WTC11 (cell line): ENCODE measurements around the gene FGF18. TPM values are rescaled to one million over a fixed set of nuclear protein-coding genes. Genes with fewer than 3 reads are reported as not detected.
A peak's percentile ranks its signal among the peaks of the same experiment; 100 is the strongest.
"Not testable (repeated sequence)": the region's sequence is repeated elsewhere in the genome, so short reads cannot be mapped to it uniquely, and the experiment has no call there.

Experiments
- ATAC-seq: fragments of 200-7000 bp; cut with Tn5 transposase; 2 replicates; pipeline ENCODE4 v1.10.0; 2021; ENCODE audit warnings: mild to moderate bottlenecking, moderate library complexity
- CTCF ChIA-PET: fragments of 300-600 bp; sonication (Branson Sonifier 250); formaldehyde crosslinking; loops from one replicate; lab custom pipeline; 2021; ENCODE audit warnings: antibody characterized with exemption; lab: Charles Lee
- POLR2A ChIA-PET: fragments of 350-600 bp; sonication (Branson Sonifier 250); formaldehyde crosslinking; loops from one replicate; lab custom pipeline; 2021; ENCODE audit warnings: antibody characterized with exemption; lab: Charles Lee
- DNase-seq: peaks from one replicate; pipeline ENCODE4 v3.0.0; 2021; ENCODE audit warnings: low spot score
- H3K27ac Mint-ChIP-seq: 2 replicates; pipeline ENCODE4 v1.8.0; 2021; ENCODE audit warnings: mixed read lengths
- H3K27me3 Mint-ChIP-seq: 2 replicates; pipeline ENCODE4 v1.8.0; 2021; ENCODE audit warnings: low read depth, mild to moderate bottlenecking, moderate library complexity, mixed read lengths
- H3K36me3 Mint-ChIP-seq: 2 replicates; pipeline ENCODE4 v1.8.0; 2021; ENCODE audit warnings: mixed read lengths
- H3K4me1 Mint-ChIP-seq: 2 replicates; pipeline ENCODE4 v1.8.0; 2022; ENCODE audit warnings: mixed read lengths
- H3K4me3 Mint-ChIP-seq: 2 replicates; pipeline ENCODE4 v1.8.0; 2021; ENCODE audit warnings: mild to moderate bottlenecking, moderate library complexity, mixed read lengths
- H3K9me3 Mint-ChIP-seq: 2 replicates; pipeline ENCODE4 v1.8.0; 2021; ENCODE audit warnings: mixed read lengths
- CBFB ChIP-seq: sonication (generic); formaldehyde crosslinking; IDR thresholded peaks from 2 replicates; pipeline ENCODE4 v1.8.1; 2022; ENCODE audit warnings: mild to moderate bottlenecking, low read depth, missing genetic modification reagents
- FOXK1 ChIP-seq: sonication (generic); formaldehyde crosslinking; IDR thresholded peaks from 2 replicates; pipeline ENCODE4 v1.8.0; 2022; ENCODE audit warnings: mild to moderate bottlenecking, moderate library complexity, missing genetic modification reagents
- GABPB1 ChIP-seq: sonication (generic); formaldehyde crosslinking; IDR thresholded peaks from 2 replicates; pipeline ENCODE4 v1.8.1; 2023; ENCODE audit warnings: mild to moderate bottlenecking, missing genetic modification reagents
- GTF2I ChIP-seq: fragments of 250-450 bp; sonication (Bioruptor Pico); conservative IDR thresholded peaks from 2 replicates; pipeline ENCODE4 v1.4.0; 2021; ENCODE audit warnings: mild to moderate bottlenecking
- HMGA2 ChIP-seq: fragments of 250-450 bp; sonication (Bioruptor Pico); IDR thresholded peaks from 2 replicates; pipeline ENCODE4 v1.4.0; 2021; ENCODE audit warnings: mild to moderate bottlenecking, moderate library complexity
- JUN ChIP-seq: sonication (generic); formaldehyde crosslinking; IDR thresholded peaks from 2 replicates; pipeline ENCODE4 v1.8.0; 2023; ENCODE audit warnings: mild to moderate bottlenecking, missing genetic modification reagents
- KAT7 ChIP-seq: sonication (generic); formaldehyde crosslinking; IDR thresholded peaks from 2 replicates; pipeline ENCODE4 v1.8.1; 2023; ENCODE audit warnings: missing genetic modification reagents, mild to moderate bottlenecking, borderline replicate concordance
- NFATC4 ChIP-seq: fragments of 250-450 bp; sonication (Bioruptor Pico); IDR thresholded peaks from 2 replicates; pipeline ENCODE4 v1.9.0; 2021; ENCODE audit warnings: mild to moderate bottlenecking
- NFE2L1 ChIP-seq: sonication (generic); formaldehyde crosslinking; IDR thresholded peaks from 2 replicates; pipeline ENCODE4 v1.8.1; 2023; ENCODE audit warnings: missing genetic modification reagents
- NR1H2 ChIP-seq: sonication (generic); formaldehyde crosslinking; IDR thresholded peaks from 2 replicates; pipeline ENCODE4 v1.9.0; 2021; ENCODE audit warnings: mild to moderate bottlenecking, moderate library complexity, missing genetic modification reagents
- NR3C1 ChIP-seq: sonication (generic); formaldehyde crosslinking; conservative IDR thresholded peaks from 2 replicates; pipeline ENCODE4 v1.8.1; 2023; ENCODE audit warnings: low read depth, mild to moderate bottlenecking, missing genetic modification reagents
- OVOL2 ChIP-seq: fragments of 250-450 bp; sonication (Bioruptor Pico); IDR thresholded peaks from 2 replicates; pipeline ENCODE4 v1.9.0; 2021; ENCODE audit warnings: mild to moderate bottlenecking, borderline replicate concordance
- PRRX2 ChIP-seq: fragments of 250-450 bp; sonication (Bioruptor Pico); IDR thresholded peaks from 2 replicates; pipeline ENCODE4 v1.8.0; 2021; ENCODE audit warnings: mild to moderate bottlenecking
- RELA ChIP-seq: sonication (generic); formaldehyde crosslinking; IDR thresholded peaks from 2 replicates; pipeline ENCODE4 v1.8.1; 2022; ENCODE audit warnings: missing genetic modification reagents, mild to moderate bottlenecking, borderline replicate concordance
- SP1 ChIP-seq: sonication (generic); formaldehyde crosslinking; conservative IDR thresholded peaks from 2 replicates; pipeline ENCODE4 v1.8.1; 2022; ENCODE audit warnings: missing genetic modification reagents
- TCF7 ChIP-seq: sonication (generic); formaldehyde crosslinking; IDR thresholded peaks from 2 replicates; pipeline ENCODE4 v1.8.0; 2022; ENCODE audit warnings: mild to moderate bottlenecking, low read depth, missing genetic modification reagents, moderate library complexity
- ZBTB21 ChIP-seq: sonication (generic); formaldehyde crosslinking; IDR thresholded peaks from 2 replicates; pipeline ENCODE4 v1.8.1; 2023; ENCODE audit warnings: mild to moderate bottlenecking, missing genetic modification reagents, borderline replicate concordance
- ZNF121 ChIP-seq: sonication (generic); formaldehyde crosslinking; IDR thresholded peaks from 2 replicates; pipeline ENCODE4 v1.8.0; 2023; ENCODE audit warnings: missing genetic modification reagents
- ZNF232 ChIP-seq: sonication (generic); formaldehyde crosslinking; IDR thresholded peaks from 2 replicates; pipeline ENCODE4 v1.8.0; 2022; ENCODE audit warnings: mild to moderate bottlenecking, missing genetic modification reagents
- ZNF416 ChIP-seq: fragments of 250-450 bp; sonication (Bioruptor Pico); IDR thresholded peaks from 2 replicates; pipeline ENCODE4 v1.9.0; 2021; ENCODE audit warnings: mild to moderate bottlenecking, inconsistent platforms
- ZNF423 ChIP-seq: fragments of 250-450 bp; sonication (Bioruptor Pico); IDR thresholded peaks from 2 replicates; pipeline ENCODE4 v2.1.2; 2022; ENCODE audit warnings: mild to moderate bottlenecking, moderate library complexity
- ZNF671 ChIP-seq: fragments of 250-450 bp; sonication (Bioruptor Pico); IDR thresholded peaks from 2 replicates; pipeline ENCODE4 v1.8.0; 2021; ENCODE audit warnings: mild to moderate bottlenecking
- total RNA-seq: library from RNA; stranded (reverse); gene quantifications from 3 replicates; pipeline ENCODE4 v1.2.3, GENCODE V29; 2021
- TF ChIP-seq, protein P1 (sequence below): fragments of 250-450 bp; sonication (Bioruptor Pico); conservative IDR thresholded peaks from 2 replicates; pipeline ENCODE4 v1.9.0; 2021; ENCODE audit warnings: mild to moderate bottlenecking
- TF ChIP-seq, protein P2 (sequence below): fragments of 250-450 bp; sonication (Bioruptor Pico); IDR thresholded peaks from 2 replicates; pipeline ENCODE4 v1.8.0; 2021; ENCODE audit warnings: mild to moderate bottlenecking
- TF ChIP-seq, protein P3 (sequence below): sonication (generic); formaldehyde crosslinking; IDR thresholded peaks from 2 replicates; pipeline ENCODE4 v1.8.1; 2022; ENCODE audit warnings: missing genetic modification reagents, borderline replicate concordance
- TF ChIP-seq, protein P4 (sequence below): sonication (generic); formaldehyde crosslinking; conservative IDR thresholded peaks from 2 replicates; pipeline ENCODE4 v1.8.1; 2022; ENCODE audit warnings: mild to moderate bottlenecking, missing genetic modification reagents

Gene FGF18
- total RNA-seq, 1 experiment from 2014 or later, result 0.72 TPM

DNA sequence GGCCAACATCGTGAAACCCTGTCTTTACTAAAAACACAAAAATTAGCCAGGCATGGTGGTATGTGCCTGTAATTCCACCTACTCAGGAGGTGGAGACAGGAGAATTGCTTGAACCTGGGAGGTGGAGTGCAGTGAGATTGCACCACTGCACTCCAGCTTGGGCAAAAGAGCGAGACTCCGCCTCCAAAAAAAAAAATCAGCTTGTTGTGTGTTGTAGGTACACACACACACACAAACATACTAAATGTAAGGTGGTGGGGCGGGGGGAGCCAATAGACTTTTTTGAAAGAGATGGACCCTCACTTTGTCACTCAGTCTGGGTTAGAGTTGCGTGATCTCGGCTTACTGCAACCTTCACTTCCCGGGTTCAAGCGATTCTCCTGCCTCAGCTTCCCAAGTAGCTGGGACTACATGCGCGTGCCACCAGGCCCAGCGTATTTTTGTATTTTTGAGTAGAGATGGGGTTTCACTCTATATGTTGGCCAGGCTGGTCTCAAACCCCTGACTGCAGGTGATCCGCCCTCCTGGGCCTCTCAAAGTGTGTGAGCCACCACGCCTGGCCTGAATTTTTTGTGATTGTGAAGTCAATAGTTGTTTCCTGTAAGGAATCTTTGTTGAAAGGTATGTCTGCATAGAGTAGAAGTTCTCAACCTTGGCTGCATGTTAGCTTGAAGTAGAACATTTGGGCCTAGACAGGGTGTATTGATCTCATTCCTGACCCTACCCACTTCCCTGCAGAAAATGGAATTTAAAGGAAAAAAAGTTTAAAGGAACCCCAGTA lies 18.1 kb upstream of the FGF18 start:
- Mint-ChIP-seq H3K27ac (peak overlapping the region; percentile 63), H3K4me3 (no peak overlapping the region; the same call in 1 of the 2 replicates), H3K27me3 (no peaks in the 10 kb centered on the region), H3K36me3 (peaks cover 77% of the 10 kb centered on the region), H3K9me3 (peaks cover 4% of the 10 kb centered on the region; the same call in 1 of the 2 replicates), H3K4me1 (peaks cover 54% of the 10 kb centered on the region)
- ChIA-PET POLR2A (no interaction called here), CTCF (no interaction called here)
- TF ChIP-seq, protein P1, sequence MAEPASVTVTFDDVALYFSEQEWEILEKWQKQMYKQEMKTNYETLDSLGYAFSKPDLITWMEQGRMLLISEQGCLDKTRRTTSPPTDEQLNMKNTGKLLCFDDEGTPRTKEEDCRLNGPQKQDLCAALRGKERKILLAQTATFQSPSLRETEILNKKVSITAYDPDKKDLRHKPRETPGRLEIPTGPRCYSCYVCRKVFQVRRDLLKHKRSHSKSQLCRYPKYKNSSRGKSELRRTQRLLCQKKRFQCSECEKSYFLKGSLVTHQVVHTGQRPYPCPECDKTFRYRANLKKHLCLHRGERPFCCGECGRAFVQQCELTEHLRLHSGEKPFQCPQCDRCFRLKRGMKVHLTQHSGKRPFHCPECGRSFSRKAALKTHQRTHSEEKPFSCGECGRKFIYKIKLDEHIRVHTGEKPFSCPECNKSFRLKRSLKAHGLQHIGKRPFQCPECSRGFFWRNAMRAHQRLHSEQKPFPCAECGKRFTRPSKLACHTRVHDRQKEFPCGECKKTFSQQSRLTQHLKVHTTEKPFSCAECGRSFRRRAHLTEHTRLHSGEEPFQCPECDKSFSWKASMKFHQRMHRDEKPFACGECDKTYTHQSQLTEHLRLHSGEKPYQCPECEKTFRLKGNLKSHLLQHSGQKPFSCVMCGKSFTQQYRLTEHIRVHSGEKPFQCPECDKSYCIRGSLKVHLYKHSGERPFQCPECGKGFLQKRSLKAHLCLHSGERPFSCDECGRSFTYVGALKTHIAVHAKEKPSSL, result peak; percentile 10; the same call in 1 of the 2 replicates
- TF ChIP-seq NFE2L1, result no peak
- TF ChIP-seq NFATC4 (CRISPR knock-in tag), result no peak; the same call in 1 of the 2 replicates
- TF ChIP-seq ZNF423 (CRISPR knock-in tag), result no peak
- TF ChIP-seq, protein P2, sequence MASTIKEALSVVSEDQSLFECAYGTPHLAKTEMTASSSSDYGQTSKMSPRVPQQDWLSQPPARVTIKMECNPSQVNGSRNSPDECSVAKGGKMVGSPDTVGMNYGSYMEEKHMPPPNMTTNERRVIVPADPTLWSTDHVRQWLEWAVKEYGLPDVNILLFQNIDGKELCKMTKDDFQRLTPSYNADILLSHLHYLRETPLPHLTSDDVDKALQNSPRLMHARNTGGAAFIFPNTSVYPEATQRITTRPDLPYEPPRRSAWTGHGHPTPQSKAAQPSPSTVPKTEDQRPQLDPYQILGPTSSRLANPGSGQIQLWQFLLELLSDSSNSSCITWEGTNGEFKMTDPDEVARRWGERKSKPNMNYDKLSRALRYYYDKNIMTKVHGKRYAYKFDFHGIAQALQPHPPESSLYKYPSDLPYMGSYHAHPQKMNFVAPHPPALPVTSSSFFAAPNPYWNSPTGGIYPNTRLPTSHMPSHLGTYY (CRISPR knock-in tag), result peak; percentile 61
- no peak for TF ChIP-seq GTF2I (CRISPR knock-in tag)
- TF ChIP-seq, protein P3, sequence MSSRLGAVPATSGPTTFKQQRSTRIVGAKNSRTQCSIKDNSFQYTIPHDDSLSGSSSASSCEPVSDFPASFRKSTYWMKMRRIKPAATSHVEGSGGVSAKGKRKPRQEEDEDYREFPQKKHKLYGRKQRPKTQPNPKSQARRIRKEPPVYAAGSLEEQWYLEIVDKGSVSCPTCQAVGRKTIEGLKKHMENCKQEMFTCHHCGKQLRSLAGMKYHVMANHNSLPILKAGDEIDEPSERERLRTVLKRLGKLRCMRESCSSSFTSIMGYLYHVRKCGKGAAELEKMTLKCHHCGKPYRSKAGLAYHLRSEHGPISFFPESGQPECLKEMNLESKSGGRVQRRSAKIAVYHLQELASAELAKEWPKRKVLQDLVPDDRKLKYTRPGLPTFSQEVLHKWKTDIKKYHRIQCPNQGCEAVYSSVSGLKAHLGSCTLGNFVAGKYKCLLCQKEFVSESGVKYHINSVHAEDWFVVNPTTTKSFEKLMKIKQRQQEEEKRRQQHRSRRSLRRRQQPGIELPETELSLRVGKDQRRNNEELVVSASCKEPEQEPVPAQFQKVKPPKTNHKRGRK (CRISPR knock-in tag), result 0 out of 2 replicates have a peak, but pooled peaks have one; percentile 38
- no peak for TF ChIP-seq ZBTB21 (CRISPR knock-in tag)
- TF ChIP-seq, protein P4, sequence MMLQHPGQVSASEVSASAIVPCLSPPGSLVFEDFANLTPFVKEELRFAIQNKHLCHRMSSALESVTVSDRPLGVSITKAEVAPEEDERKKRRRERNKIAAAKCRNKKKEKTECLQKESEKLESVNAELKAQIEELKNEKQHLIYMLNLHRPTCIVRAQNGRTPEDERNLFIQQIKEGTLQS, result no peak
- no peak for TF ChIP-seq NR3C1 (CRISPR knock-in tag)
- TF ChIP-seq CBFB (CRISPR knock-in tag), result no peak
- 0 out of 2 replicates have a peak, but pooled peaks have one; percentile 5 for TF ChIP-seq ZNF671 (CRISPR knock-in tag)
- TF ChIP-seq GABPB1 (CRISPR knock-in tag), result no peak
- TF ChIP-seq SP1 (CRISPR knock-in tag), result no peak
- no peak for ATAC-seq
- DNase-seq, result no peak

DNA sequence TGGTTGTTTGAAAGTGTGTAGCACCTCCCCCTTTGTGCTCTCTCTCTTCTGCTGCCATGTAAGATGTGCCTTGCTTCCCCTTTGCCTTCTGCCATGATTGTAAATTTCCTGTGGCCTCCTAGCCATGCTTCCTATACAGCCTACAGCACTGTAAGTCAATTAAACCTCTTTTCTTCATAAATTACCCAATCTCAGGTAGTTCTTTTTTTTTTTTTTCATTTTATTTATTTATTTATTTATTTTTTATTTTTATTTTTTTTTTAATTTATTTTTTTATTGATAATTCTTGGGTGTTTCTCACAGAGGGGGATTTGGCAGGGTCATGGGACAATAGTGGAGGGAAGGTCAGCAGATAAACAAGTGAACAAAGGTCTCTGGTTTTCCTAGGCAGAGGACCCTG lies 16.7 kb upstream of the FGF18 start:
- DNase-seq, H3K27ac Mint-ChIP-seq, H3K9me3 Mint-ChIP-seq, H3K27me3 Mint-ChIP-seq, H3K4me3 Mint-ChIP-seq, POLR2A ChIA-PET, CTCF ChIA-PET, ATAC-seq: not testable (repeated sequence)
- peaks cover 46% of the 10 kb centered on the region for H3K4me1 Mint-ChIP-seq
- peaks cover 77% of the 10 kb centered on the region for H3K36me3 Mint-ChIP-seq
- TF ChIP-seq HMGA2 (CRISPR knock-in tag), result peak; percentile 82
- TF ChIP-seq ZNF671 (CRISPR knock-in tag), result 0 out of 2 replicates have a peak, but pooled peaks have one; percentile 62

DNA sequence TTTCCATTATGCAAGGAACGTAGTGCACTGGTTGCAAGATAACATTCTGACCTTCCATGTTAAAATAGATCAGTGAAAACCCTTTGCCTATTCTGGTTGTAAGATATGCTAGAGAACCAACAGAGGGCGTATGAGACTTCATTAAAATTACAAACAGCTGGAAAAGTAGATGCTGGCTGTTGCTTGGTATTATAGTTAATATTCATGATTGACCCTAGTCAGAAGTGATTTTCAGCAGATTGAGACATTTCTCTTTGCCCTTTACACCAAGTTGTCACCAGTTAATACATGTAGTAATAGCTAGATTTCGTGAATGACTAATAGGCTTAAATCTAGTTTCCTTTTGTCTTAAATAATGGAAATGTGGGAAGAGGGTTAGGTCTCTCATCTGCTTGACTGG lies 13.8 kb upstream of the FGF18 start:
- Mint-ChIP-seq H3K9me3 (peaks cover 4% of the 10 kb centered on the region; the same call in 1 of the 2 replicates), H3K4me1 (peaks cover 29% of the 10 kb centered on the region), H3K36me3 (peaks cover 78% of the 10 kb centered on the region), H3K27ac (no peak overlapping the region; the same call in 1 of the 2 replicates), H3K27me3 (no peaks in the 10 kb centered on the region), H3K4me3 (0 out of 2 replicates have a peak overlapping the region, but pooled peaks have one; percentile 10)
- DNase-seq, result no peak
- ChIA-PET POLR2A (interaction anchor here (1.0 kb wide), 1 partner anchor 9 kb away, joined by 4 read pairs; no protein-coding TSS in a partner anchor), CTCF (interaction anchor here (1.0 to 2.0 kb wide), 2 partner anchors 13 kb away, joined by 4 to 7 read pairs; partner anchors contain the start of gene FGF18)
- no peak for ATAC-seq
- no peak for TF ChIP-seq NR1H2 (CRISPR knock-in tag)
- TF ChIP-seq ZNF416, result no peak
- TF ChIP-seq FOXK1 (CRISPR knock-in tag), result no peak
- TF ChIP-seq JUN (CRISPR knock-in tag), result no peak
- TF ChIP-seq PRRX2, result no peak
- no peak for TF ChIP-seq RELA (CRISPR knock-in tag)
- TF ChIP-seq ZNF121 (CRISPR knock-in tag), result no peak
- no peak for TF ChIP-seq OVOL2 (CRISPR knock-in tag)
- TF ChIP-seq KAT7 (CRISPR knock-in tag), result no peak
- no peak for TF ChIP-seq ZNF232 (CRISPR knock-in tag)
- no peak for TF ChIP-seq ZNF423 (CRISPR knock-in tag)
- TF ChIP-seq, protein P3 (CRISPR knock-in tag), result no peak
- TF ChIP-seq TCF7 (CRISPR knock-in tag), result no peak
